ENCODE measurements around the gene AK5.

GRCh38 chr1:77316006-77316405, 34.2 kb downstream of the AK5 start:
- TF ChIP-seq CTCF (conservative IDR thresholded peaks at IDR 0.05; ENCODE audit: low read depth, low read length) (no peak), POLR2A (IDR thresholded peaks at IDR 0.05; ENCODE audit: low read depth, low read length) (no peak), MAZ (IDR thresholded peaks at IDR 0.05; ENCODE audit: borderline replicate concordance, low read depth, low read length) (no peak), RAD21 (IDR thresholded peaks at IDR 0.05; ENCODE audit: low read length) (no peak), FOS (IDR thresholded peaks at IDR 0.05; ENCODE audit: low read depth, low read length) (no peak), RFX5 (IDR thresholded peaks at IDR 0.05; ENCODE audit: low read depth, low read length) (no peak), RCOR1 (IDR thresholded peaks at IDR 0.05; ENCODE audit: insufficient replicate concordance, low read length) (no peak), CEBPB (IDR thresholded peaks at IDR 0.05; ENCODE audit: low read depth, low read length) (no peak), BHLHE40 (IDR thresholded peaks at IDR 0.05; ENCODE audit: low read depth, low read length) (no peak), MAFK (IDR thresholded peaks at IDR 0.05; ENCODE audit: low read depth, low read length) (no peak), SMC3 (IDR thresholded peaks at IDR 0.05; ENCODE audit: low read depth, low read length) (no peak), MXI1 (IDR thresholded peaks at IDR 0.05; ENCODE audit: borderline replicate concordance, low read depth, low read length) (no peak), NFE2L2 (IDR thresholded peaks at IDR 0.05; ENCODE audit: low read depth, low read length) (no peak)
